ENCODE data around the gene NKD2.
"Not testable (repeated sequence)": the region's sequence is repeated elsewhere in the genome, so short reads cannot be mapped to it uniquely, and the experiment has no call there.

Gene NKD2

GRCh38 chr5:1075931-1076330, 67.3 kb downstream of the NKD2 start:
- DNase-seq = no peak

- no peak for DNase-seq
Observed at GRCh38 chr5:1076406-1076805, 67.8 kb downstream of the NKD2 start.

- no peak for DNase-seq
Observed at GRCh38 chr5:1077026-1077425, 68.4 kb downstream of the NKD2 start.

- DNase-seq = no peak
Observed at GRCh38 chr5:1077491-1078020, 69.0 kb downstream of the NKD2 start.

- DNase-seq = no peak
Observed at GRCh38 chr5:1078206-1078605, 69.6 kb downstream of the NKD2 start.

GRCh38 chr5:1078851-1079250, 70.2 kb downstream of the NKD2 start:
- DNase-seq = no peak

- DNase-seq = no peak
Observed at GRCh38 chr5:1079486-1079885, 70.9 kb downstream of the NKD2 start.

- no peak for DNase-seq
Observed at GRCh38 chr5:1079961-1080360, 71.4 kb downstream of the NKD2 start.

GRCh38 chr5:1080432-1080831, 71.8 kb downstream of the NKD2 start:
- no peak for DNase-seq

- no peak for DNase-seq
Observed at GRCh38 chr5:1081519-1081918, 72.9 kb downstream of the NKD2 start.

- not testable (repeated sequence) for DNase-seq
Observed at GRCh38 chr5:1083026-1083425, 74.4 kb downstream of the NKD2 start.

- no peak for DNase-seq
Observed at GRCh38 chr5:1083823-1084605, 75.4 kb downstream of the NKD2 start.

- DNase-seq = no peak
Observed at GRCh38 chr5:1085391-1085790, 76.8 kb downstream of the NKD2 start.

- no peak for DNase-seq
Observed at GRCh38 chr5:1086137-1086536, 77.5 kb downstream of the NKD2 start.

- DNase-seq = no peak
Observed at GRCh38 chr5:1086871-1087270, 78.3 kb downstream of the NKD2 start.

GRCh38 chr5:1087428-1087827, 78.8 kb downstream of the NKD2 start:
- DNase-seq = no peak

- DNase-seq = no peak
Observed at GRCh38 chr5:1088031-1088430, 79.4 kb downstream of the NKD2 start.
